Fibroblast of villous mesenchyme (primary cell): ENCODE results near the gene SIRT2. TPM values are rescaled to one million over a fixed set of nuclear protein-coding genes. Genes with fewer than 3 reads are reported as not detected.

Experiments
- DNase-seq: peaks from one replicate; pipeline ENCODE4 v3.0.0-alpha.2; 2010; ENCODE audit warnings: low read depth
- H3K4me3 ChIP-seq: 2 replicates; pipeline ENCODE4 v1.5.1; 2011; ENCODE audit warnings: low read depth, mild to moderate bottlenecking, low read length
- total RNA-seq: library from RNA; depleted of rRNA; stranded (reverse); fragments of >200 nt; gene quantifications from 2 replicates; pipeline ENCODE4 v1.2.3, GENCODE V29; 2012
- TF ChIP-seq, protein P1 (sequence below): IDR thresholded peaks from 2 replicates; pipeline ENCODE4 v1.5.1; 2012; ENCODE audit warnings: low read depth, mild to moderate bottlenecking, low read length; ENCODE audit not compliant: insufficient read depth

Gene SIRT2
- total RNA-seq, 1 donor: 45.3 TPM

DNA sequence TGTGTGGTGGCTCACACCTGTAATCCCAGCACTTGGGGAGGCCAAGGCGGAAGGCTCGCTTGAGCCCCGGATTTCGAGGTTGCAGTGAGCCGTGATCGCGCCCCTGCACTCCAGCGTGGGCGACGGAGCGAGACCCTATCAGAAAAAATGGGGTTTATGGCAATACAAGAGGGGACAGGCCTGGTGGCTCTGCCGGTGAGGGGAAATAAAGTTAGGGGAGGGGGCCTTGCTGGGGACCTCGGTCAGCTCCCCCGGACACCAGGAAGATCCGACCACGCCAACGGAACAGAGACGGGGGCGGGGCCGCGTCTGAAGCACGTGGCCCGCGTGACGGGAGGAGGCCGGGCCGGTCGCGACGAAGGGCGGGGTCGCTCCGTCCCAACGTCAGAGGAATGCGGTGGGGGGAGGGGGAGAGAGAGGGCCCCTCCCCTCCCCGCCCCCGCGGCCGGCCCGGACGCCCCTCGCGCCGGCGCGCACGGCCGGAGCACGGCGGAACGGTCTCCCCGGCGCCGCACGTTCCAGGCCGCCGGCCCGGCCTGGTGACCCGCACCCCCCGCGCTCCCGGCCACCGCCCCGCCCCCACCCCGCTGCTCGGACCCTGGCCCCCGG is 47.7 kb downstream of the SIRT2 start:
- peak; percentile 93 for DNase-seq
- TF ChIP-seq, protein P1, sequence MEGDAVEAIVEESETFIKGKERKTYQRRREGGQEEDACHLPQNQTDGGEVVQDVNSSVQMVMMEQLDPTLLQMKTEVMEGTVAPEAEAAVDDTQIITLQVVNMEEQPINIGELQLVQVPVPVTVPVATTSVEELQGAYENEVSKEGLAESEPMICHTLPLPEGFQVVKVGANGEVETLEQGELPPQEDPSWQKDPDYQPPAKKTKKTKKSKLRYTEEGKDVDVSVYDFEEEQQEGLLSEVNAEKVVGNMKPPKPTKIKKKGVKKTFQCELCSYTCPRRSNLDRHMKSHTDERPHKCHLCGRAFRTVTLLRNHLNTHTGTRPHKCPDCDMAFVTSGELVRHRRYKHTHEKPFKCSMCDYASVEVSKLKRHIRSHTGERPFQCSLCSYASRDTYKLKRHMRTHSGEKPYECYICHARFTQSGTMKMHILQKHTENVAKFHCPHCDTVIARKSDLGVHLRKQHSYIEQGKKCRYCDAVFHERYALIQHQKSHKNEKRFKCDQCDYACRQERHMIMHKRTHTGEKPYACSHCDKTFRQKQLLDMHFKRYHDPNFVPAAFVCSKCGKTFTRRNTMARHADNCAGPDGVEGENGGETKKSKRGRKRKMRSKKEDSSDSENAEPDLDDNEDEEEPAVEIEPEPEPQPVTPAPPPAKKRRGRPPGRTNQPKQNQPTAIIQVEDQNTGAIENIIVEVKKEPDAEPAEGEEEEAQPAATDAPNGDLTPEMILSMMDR: no peak
- peak overlapping the region; percentile 87 for H3K4me3 ChIP-seq

DNA sequence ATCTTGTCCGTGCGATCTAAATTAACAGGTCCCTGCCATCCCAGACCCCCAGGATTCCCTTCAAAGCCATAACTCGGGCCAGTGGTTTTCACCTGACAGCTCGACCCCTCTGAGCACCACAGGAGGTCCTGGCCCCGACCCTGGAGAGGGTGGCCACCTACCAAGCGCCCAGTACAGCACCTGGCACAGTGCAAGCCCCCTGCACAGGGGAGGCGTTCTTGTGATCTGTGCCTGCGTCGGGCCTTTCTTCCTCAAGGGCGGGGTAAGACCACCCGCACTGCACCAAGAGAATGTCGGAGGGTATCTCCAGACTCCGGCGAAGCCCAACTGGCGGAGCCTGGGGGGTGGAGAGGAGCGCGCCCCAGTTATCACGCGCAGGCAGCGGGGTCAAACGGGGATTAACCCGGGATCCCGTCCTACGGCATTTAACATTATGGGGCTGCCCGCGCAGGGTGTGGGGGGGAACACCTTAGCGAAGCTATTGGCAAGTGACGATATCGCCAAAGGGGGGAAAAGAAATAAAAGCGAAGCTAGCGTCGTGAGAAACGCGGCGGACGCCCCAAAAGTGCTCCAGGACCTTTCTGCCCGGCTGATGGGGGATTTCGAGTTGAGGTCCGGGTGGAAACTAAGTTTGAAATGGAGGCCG is 48.3 kb downstream of the SIRT2 start:
- peak; percentile 34 for DNase-seq
- H3K4me3 ChIP-seq: peak overlapping the region; percentile 87
- TF ChIP-seq, protein P1: no peak

DNA sequence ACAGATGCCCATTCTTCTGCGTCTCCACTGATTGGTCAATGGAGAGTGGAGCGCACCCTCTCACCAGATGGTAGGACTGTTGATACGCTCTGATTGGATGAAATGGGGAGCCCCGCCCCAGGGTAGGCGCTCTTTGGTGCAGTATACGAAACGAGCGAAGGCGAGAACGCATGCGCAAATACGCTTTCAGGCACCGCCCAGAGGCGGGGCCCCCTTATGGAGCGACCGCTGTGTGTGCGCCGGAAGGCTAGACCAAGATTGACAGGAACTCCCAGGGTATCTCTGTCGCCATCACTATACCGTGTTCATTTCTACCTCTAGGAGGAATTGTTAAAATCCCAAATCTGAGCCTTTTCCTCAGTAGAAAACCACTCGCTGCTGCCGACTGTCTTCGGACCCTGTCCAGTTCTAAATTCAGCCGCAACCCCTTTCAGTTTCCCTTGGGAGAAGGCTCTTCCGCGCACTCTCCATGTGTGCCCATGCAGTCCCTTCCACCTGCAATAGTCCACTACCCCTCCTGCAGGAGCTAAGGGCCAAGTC is 48.9 kb downstream of the SIRT2 start:
- DNase-seq: no peak

DNA sequence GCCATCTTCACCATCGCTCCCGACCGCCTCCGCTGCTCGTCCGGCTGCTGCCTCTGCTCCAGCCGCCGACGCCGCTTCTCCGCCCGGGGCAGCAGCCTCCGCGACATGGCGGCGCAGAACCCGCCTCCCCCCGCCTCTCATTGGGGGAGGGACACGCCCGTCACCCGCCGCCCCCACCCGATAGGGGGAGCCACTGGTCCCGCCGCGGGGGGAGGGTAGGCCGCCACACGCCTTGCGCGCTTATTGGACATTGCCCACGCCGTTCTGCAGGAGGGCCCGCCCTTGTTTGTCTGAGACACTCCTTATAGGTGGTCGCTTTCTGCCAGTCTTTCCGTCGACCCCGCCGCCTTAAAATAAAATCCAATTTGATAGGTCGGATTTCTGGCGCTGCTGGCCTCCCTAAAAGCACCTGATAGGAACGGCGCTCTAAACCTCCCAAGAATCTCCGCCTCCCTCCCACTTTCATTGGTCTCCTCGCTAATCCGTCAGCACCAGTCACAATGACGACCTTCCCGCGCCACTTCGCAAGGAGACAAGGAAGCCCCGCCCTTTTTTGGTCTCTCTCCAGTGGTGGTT is 49.5 kb downstream of the SIRT2 start, which contains the start of gene HNRNPL:
Gene HNRNPL (minus strand): TSS at position 127 of the 576 bp plus-strand sequence. CDS start 20 bp downstream, at position 107.
- H3K4me3 ChIP-seq: peak within 1 kb of the TSS; percentile 87
- TF ChIP-seq, protein P1: peak; percentile 24
- peak; percentile 100 for DNase-seq

More for the DNA sequence above, 48.9 kb downstream of the SIRT2 start:
- TF ChIP-seq, protein P1: peak; percentile 17
- peak overlapping the region; percentile 87 for H3K4me3 ChIP-seq

DNA sequence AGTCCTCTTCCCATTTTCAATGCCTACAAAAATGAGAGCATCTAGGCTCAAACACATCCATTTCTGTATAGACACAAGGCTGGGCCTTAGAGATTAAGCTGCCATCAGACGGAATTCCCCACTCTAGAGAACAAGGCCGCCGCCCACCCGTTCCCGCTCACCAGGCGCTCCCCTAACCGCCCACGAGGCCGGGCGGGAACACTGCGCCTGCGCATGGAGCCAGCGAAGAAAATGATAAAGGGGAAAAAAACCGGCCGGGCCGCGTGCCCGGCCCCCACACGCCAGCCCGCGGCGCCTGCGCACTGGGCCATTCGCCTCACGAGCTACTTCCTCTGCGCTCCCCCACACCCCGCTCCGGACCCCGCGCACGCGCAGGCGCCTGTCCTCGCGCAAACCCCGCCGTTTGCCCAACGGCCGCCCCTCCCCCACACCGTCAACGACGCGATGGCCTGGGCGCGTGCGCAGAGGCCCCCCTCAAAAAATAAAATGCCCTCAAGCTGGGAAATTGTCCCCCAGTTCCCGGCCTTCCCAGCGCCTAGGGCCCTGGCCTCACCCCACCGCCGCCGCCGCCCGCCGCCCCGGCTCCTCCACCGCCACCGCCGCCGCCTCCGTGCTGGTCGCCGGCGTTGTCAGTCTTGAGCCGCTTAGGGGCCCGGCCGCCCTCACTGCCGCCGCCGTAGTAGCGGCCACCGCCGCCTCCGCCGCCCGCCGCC is 50.1 kb downstream of the SIRT2 start:
- TF ChIP-seq, protein P1: no peak

DNA sequence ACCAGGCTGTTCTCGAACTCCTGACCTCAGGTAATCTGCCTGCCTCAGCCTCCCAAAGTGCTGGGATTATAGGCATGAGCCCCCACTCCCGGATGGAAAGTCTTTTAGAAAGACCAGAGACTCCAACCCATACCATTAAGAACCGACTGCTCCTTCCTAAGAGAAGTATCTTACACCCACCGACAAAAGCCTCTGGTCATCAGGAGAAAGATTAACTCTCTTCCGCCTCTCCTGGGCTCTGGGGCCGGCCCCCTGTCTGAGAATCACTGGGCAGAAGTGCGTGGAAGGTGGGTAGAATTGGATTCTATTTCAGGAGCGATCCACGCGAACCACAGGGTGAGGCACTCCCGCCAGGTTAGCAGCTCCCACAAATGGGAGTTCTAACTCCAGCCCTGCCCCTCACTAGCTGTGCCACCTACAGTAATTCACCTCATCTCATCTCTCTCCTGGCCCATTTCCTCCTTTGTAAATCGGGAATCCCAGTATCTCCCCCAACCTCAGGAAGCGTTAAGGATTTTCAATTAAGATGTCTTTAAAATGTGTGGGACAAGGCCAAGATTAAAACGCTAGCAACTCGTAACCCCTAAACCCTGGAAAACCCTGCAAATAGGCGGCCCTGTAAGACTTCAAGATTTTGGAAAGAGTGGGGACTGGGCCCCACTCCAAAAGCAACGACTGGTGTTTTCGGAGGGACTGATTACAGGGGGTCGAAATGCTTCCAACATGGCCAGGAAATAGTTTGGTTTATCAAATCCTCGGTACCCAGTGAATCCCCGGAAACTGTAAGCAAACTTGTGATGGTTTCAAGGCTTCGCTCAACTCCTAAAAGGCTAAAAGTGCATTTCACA is 50.9 kb downstream of the SIRT2 start:
- peak overlapping the region; percentile 77 for H3K4me3 ChIP-seq
- DNase-seq: no peak
- TF ChIP-seq, protein P1: no peak

More for the DNA sequence above, 50.1 kb downstream of the SIRT2 start:
- DNase-seq: peak; percentile 96
- peak overlapping the region; percentile 77 for H3K4me3 ChIP-seq
